NB4 (cell line): ENCODE data around the gene DDC.

Source experiments
- CTCF ChIP-seq: IDR thresholded peaks from one replicate; pipeline ENCODE4 v1.5.1; 2012; ENCODE audit warnings: low read depth, low read length
- MYC ChIP-seq: IDR thresholded peaks from 2 replicates; pipeline ENCODE4 v1.6.1; 2011; ENCODE audit warnings: low read depth, low read length
- POLR2A ChIP-seq: IDR thresholded peaks from 2 replicates; pipeline ENCODE4 v1.6.1; 2011; ENCODE audit warnings: mild to moderate bottlenecking; ENCODE audit not compliant: insufficient read length; ENCODE audit errors: extremely low read depth
- TF ChIP-seq, protein P1 (sequence below): IDR thresholded peaks from 2 replicates; pipeline ENCODE4 v1.6.1; 2011; ENCODE audit warnings: low read depth, low read length

DNA sequence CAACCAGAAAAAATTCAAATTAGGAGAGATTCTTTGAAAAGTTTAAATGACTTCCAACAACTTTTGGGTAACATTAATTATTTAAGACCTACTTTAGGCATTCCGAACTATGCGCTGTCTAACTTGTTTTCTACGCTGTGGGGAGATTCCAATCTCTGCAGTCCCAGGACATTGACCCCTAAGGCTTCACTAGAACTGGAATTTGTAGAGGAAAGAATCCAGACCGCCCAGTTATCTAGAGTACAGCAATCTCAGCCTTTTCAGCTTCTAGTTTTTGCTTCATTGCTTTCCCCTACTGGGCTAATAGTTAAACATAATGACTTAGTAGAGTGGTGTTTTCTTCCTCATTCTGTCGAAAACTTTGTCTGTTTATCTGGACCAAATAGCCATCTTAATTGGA lies 14.9 kb upstream of the DDC start:
- no peak for TF ChIP-seq POLR2A
- TF ChIP-seq CTCF: no peak
- TF ChIP-seq, protein P1, sequence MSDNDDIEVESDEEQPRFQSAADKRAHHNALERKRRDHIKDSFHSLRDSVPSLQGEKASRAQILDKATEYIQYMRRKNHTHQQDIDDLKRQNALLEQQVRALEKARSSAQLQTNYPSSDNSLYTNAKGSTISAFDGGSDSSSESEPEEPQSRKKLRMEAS: no peak
- TF ChIP-seq MYC: no peak
